Upper lobe of left lung (tissue), 4 donors: ENCODE results near the gene MELTF.

ENCODE experiments used
- CTCF ChIP-seq, 6 experiments: fragments of 450-650 bp in 4 of 6; fragments of 200-600 bp in 2 of 6; sonication (generic) in 2 of 6; IDR thresholded peaks; one replicate each; pipeline ENCODE4 v1.5.1; 2016 to 2019; ENCODE audit warnings: antibody characterized with exemption in 6 of 6
- POLR2A ChIP-seq, 4 donors: fragments of 450-650 bp; IDR thresholded peaks; one replicate each; pipeline ENCODE4 v1.5.1; 2016 to 2017; ENCODE audit warnings: antibody characterized with exemption in 4 of 4, mild to moderate bottlenecking in 2 of 4

- TF ChIP-seq CTCF (IDR thresholded peaks at IDR 0.05) (no peak), POLR2A (IDR thresholded peaks at IDR 0.05) (no peak)
These were observed 30.5 kb downstream of the MELTF start for GRCh38 chr3:196998966-196999760.
